Lung (tissue), 12 donors: ENCODE data around the gene ADIPOR2. TPM values are rescaled to one million over a fixed set of nuclear protein-coding genes. Genes with fewer than 3 reads are reported as not detected.

Experiments
- ATAC-seq: fragments of 200-7000 bp; cut with Tn5 transposase; one replicate; pipeline ENCODE4 v1.9.1; 2020; ENCODE audit warnings: moderate number of reproducible peaks; ENCODE audit not compliant: insufficient read depth, low FRiP score
- DNase-seq, 3 donors: peaks; one replicate each; pipeline ENCODE4 v3.0.0-alpha.2; 2013 to 2017
- H3K27ac ChIP-seq, 2 donors: one replicate each; pipeline ENCODE4 v1.5.1; 2013; ENCODE audit warnings: mild to moderate bottlenecking in 2 of 2, moderate library complexity in 2 of 2, control low read depth in 1 of 2, inconsistent platforms in 1 of 2, low read depth in 1 of 2, low read length in 1 of 2
- H3K27me3 ChIP-seq, 3 donors: one replicate each; pipeline ENCODE4 v1.5.1; 2013; ENCODE audit warnings: low read length in 2 of 3; ENCODE audit not compliant: control insufficient read depth in 3 of 3, insufficient read depth in 3 of 3
- H3K36me3 ChIP-seq, 4 donors: one replicate each; pipeline ENCODE4 v1.5.1; 2013; ENCODE audit warnings: low read length in 4 of 4, mild to moderate bottlenecking in 1 of 4, moderate library complexity in 1 of 4; ENCODE audit not compliant: control insufficient read depth in 4 of 4, insufficient read depth in 4 of 4
- H3K4me1 ChIP-seq, 5 donors: one replicate each; pipeline ENCODE4 v1.5.1; 2013; ENCODE audit warnings: low read length in 5 of 5, mild to moderate bottlenecking in 2 of 5, moderate library complexity in 1 of 5; ENCODE audit not compliant: control insufficient read depth in 5 of 5, insufficient read depth in 5 of 5
- H3K4me3 ChIP-seq: one replicate; pipeline ENCODE4 v1.5.1; 2013; ENCODE audit warnings: mild to moderate bottlenecking, control low read depth, moderate library complexity
- H3K9ac ChIP-seq, 2 donors: one replicate each; pipeline ENCODE4 v1.5.1; 2013; ENCODE audit warnings: low read length in 2 of 2, control low read depth in 1 of 2; ENCODE audit not compliant: insufficient read depth in 1 of 2
- H3K9me3 ChIP-seq, 4 donors: one replicate each; pipeline ENCODE4 v1.5.1; 2013; ENCODE audit warnings: low read length in 3 of 4, mild to moderate bottlenecking in 1 of 4, moderate library complexity in 1 of 4; ENCODE audit not compliant: control insufficient read depth in 4 of 4, insufficient read depth in 3 of 4
- WGBS, 2 donors: extraction: QIAGEN DNeasy Blood & Tissue Kit; methylation state at CpG; one replicate each; pipeline ENCODE4 v1.1.7; 2013; 5-methylcytosine and 5-hydroxymethylcytosine counted together
- polyA plus RNA-seq, 2 donors: library from polyadenylated mRNA; stranded (reverse); fragments of 200-250 nt; gene quantifications; one replicate each; pipeline ENCODE4 v1.2.1, GENCODE V29; 2013
- total RNA-seq, 2 donors: library from RNA; depleted of rRNA in 1 of 2; stranded (reverse); fragments of >200 nt in 1 of 2; gene quantifications; one replicate each; pipeline ENCODE4 v1.2.1, GENCODE V29; 2014 to 2021
- TF ChIP-seq, protein P1 (sequence below): IDR thresholded peaks from 2 replicates; pipeline ENCODE4 v1.5.1; 2012; ENCODE audit warnings: mild to moderate bottlenecking; ENCODE audit errors: control extremely low read depth, extremely low read depth
- donor health status: control.
- donor health status: control.
- donor health status: Bipolar disorder and iron deficiency.
- donor health status: healthy.
- donor health status: DM: yes; HTN: yes; CAD: no.

Gene ADIPOR2
- total and polyA plus RNA-seq, 4 donors, result 31.9 to 61.1 (median 53.6) TPM

GRCh38 chr12:1763153-1763552 is 72.3 kb downstream of the ADIPOR2 start:
- Histone ChIP-seq H3K36me3 (peaks cover 0 to 1% (median 0%) of the 10 kb centered on the region in 4 donors), H3K4me3 (no peak overlapping the region), H3K27me3 (no peaks in the 10 kb centered on the region), H3K4me1 (peaks cover 0 to 17% (median 4%) of the 10 kb centered on the region in 5 donors), H3K27ac (no peak overlapping the region), H3K9me3 (no peaks in the 10 kb centered on the region), H3K9ac (no peak overlapping the region)
- no peak for DNase-seq
- ATAC-seq, result no peak
- WGBS, 2 donors, result 60 to 86% methylated on average over 2 of the region's 2 CpGs
- TF ChIP-seq, protein P1, sequence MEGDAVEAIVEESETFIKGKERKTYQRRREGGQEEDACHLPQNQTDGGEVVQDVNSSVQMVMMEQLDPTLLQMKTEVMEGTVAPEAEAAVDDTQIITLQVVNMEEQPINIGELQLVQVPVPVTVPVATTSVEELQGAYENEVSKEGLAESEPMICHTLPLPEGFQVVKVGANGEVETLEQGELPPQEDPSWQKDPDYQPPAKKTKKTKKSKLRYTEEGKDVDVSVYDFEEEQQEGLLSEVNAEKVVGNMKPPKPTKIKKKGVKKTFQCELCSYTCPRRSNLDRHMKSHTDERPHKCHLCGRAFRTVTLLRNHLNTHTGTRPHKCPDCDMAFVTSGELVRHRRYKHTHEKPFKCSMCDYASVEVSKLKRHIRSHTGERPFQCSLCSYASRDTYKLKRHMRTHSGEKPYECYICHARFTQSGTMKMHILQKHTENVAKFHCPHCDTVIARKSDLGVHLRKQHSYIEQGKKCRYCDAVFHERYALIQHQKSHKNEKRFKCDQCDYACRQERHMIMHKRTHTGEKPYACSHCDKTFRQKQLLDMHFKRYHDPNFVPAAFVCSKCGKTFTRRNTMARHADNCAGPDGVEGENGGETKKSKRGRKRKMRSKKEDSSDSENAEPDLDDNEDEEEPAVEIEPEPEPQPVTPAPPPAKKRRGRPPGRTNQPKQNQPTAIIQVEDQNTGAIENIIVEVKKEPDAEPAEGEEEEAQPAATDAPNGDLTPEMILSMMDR, result no peak

DNA sequence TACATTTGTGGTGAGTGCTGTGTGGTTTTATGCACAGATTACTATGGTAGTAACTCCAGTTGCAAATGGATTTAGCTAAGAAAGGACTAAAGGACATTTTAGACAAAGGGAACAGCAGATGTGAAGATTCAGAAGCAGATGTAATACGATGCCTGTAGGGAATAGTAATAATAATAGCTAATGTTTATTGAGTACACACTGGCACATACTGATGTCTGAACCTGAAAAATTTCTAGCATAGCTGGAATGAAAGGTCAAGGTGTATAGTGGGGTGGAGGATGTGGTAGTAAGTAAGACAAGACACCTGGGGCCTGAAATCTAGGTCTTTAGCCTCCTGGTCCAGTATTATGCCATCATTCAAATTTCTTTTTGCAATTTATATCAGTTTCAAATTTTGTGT is 75.2 kb downstream of the ADIPOR2 start:
- Histone ChIP-seq H3K9ac (no peak overlapping the region), H3K36me3 (peaks cover 0 to 7% (median 1%) of the 10 kb centered on the region in 4 donors), H3K9me3 (no peaks in the 10 kb centered on the region), H3K4me3 (no peak overlapping the region), H3K27ac (no peak overlapping the region), H3K27me3 (no peaks in the 10 kb centered on the region), H3K4me1 (peaks cover 0 to 3% (median 0%) of the 10 kb centered on the region in 5 donors)
- TF ChIP-seq, protein P1, result no peak
- no peak for ATAC-seq
- 84 to 90% methylated on average over 1 of the region's 1 CpG for WGBS, 2 donors
- no peak for DNase-seq

DNA sequence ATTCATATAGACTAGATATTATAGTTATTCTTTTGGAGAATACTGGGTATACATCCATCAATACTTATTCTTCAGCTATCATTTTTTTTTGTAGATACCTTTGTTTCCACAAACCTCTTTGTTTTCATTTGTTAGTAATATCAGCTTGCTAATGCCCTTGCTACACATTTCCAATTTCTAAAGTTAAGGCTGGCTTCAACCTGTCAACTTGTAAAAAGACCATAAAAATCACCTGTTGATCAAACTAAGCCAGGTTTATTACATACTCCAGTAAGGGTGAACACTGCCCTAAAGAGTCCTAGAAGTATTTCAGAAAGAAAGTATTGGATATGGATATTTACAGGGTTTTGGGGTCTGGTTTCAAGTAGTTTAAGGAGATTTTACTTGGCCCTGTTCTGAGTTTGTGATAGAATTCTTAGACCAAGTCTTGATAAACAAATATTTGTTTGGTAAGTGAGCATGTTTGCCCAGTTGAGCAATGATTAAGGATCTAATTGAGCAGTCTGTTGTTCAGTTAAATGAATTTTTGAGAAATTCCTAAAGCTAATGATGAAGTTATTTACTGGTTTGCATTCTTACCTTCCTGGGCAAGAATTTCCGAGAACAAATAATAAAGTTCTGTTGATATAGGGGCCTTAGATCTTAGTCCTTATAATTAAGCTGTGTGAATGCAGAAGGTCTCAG is 76.7 kb downstream of the ADIPOR2 start:
- Histone ChIP-seq H3K27ac (no peak overlapping the region), H3K4me1 (peaks cover 0 to 2% (median 0%) of the 10 kb centered on the region in 5 donors), H3K9ac (no peak overlapping the region), H3K4me3 (no peak overlapping the region), H3K27me3 (no peaks in the 10 kb centered on the region), H3K9me3 (no peaks in the 10 kb centered on the region), H3K36me3 (peaks cover 0 to 7% (median 1%) of the 10 kb centered on the region in 4 donors)
- TF ChIP-seq, protein P1, result no peak
- ATAC-seq (no peak), DNase-seq (no peak)
- 79 to 84% methylated on average over 1 of the region's 1 CpG for WGBS, 2 donors
